HG02938 (cell line): ENCODE measurements around the gene EXOSC5.
"Not testable (repeated sequence)": the region's sequence is repeated elsewhere in the genome, so short reads cannot be mapped to it uniquely, and the experiment has no call there.

Source experiments
- ATAC-seq: cut with Tn5 transposase; IDR thresholded peaks from one replicate; pipeline ENCODE4 v1.9.1; 2021; ENCODE audit warnings: mild to moderate bottlenecking, moderate library complexity; ENCODE audit not compliant: unreplicated experiment

EXOSC5 gene

GRCh38 chr19:41397086-41398049 lies at the start of gene EXOSC5, which contains the start of gene BCKDHA:
TSS of gene EXOSC5 (minus strand) at chr19:41397359. CDS start at chr19:41397328, 31 bp downstream.
TSS of gene BCKDHA (plus strand) at chr19:41397818. CDS start at chr19:41397828, 10 bp downstream.
- peak; percentile 74 for ATAC-seq

GRCh38 chr19:41445575-41445974 lies 48.4 kb upstream of the EXOSC5 start:
- ATAC-seq: no peak

DNA sequence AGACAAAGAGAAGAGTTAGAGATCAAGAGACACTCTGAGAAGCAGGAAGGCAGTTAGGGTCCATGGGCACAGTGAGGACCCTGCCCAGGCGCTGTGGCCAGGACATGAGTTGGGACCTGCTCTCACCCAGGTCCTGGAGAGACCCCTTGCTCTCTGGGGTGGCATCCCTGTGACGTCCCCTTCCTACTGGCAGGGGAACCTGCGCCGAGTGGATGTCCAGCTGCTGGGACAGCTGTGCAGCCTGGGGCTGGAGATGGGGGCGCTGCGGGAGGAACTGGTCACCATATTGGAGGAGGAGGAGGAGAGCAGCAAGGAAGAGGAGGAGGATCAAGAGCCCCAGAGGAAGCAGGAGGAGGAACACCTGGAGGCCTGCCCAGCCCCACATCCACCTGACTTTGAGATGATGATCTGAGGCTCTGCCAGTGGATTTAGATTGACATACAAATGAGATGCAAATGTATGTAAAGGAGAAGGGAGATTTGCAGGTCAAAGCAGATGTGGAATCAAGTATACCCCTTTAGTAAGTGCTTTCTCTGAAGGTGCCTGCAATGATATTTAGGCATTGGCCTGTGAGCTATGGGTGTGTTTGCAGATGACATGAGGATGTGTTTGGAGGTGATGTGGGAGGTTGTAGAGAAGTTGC lies 46.8 kb upstream of the EXOSC5 start:
- ATAC-seq: no peak

DNA sequence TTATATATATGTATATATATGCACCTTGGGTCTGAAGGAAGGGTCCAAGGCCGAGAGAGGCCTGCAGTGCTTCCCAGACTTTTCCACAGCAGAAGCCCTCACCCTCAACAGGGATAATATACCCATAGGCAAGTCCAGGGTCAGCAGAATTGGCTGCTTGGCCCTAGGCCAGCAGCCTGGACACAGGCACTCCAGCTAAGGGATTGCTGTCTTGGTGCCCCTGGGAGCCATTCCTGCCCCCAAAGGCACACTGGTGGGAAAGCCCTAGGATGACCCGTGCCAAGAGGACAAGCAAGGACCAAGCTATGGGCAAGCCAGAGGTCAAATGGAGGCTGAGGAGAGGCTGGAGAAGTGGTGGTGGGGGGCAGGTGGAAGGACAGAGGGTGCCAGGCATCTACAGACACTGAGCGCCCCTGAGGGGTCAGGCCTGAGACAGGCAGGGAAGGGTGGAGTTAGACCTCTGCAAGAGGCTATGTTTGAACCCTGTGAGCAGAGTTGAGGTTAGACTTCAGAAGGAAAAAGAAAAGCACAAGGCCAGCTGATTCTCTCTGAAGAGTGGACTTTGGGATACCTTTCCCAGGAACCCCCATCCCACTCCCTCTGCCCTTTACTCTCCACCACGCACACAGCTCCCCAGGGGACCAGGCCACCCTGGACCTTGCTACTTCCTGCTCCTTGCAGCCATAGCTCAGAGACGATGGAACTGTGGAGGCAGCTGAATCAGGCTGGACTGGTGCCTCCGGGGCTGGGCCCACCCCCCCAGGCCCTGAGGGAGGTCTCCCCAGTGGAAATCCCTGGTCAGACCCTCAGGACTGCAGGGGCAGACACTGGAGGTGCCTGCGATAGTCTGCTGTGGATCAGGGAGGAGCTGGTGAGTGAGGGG lies 45.6 kb upstream of the EXOSC5 start, which contains the start of gene ERICH4:
ERICH4 (plus strand) TSS at position 684 of the 883 bp plus-strand sequence; CDS start at position 698, 14 bp downstream.
- no peak for ATAC-seq

GRCh38 chr19:41441321-41441945 lies 44.3 kb upstream of the EXOSC5 start:
- no peak for ATAC-seq

DNA sequence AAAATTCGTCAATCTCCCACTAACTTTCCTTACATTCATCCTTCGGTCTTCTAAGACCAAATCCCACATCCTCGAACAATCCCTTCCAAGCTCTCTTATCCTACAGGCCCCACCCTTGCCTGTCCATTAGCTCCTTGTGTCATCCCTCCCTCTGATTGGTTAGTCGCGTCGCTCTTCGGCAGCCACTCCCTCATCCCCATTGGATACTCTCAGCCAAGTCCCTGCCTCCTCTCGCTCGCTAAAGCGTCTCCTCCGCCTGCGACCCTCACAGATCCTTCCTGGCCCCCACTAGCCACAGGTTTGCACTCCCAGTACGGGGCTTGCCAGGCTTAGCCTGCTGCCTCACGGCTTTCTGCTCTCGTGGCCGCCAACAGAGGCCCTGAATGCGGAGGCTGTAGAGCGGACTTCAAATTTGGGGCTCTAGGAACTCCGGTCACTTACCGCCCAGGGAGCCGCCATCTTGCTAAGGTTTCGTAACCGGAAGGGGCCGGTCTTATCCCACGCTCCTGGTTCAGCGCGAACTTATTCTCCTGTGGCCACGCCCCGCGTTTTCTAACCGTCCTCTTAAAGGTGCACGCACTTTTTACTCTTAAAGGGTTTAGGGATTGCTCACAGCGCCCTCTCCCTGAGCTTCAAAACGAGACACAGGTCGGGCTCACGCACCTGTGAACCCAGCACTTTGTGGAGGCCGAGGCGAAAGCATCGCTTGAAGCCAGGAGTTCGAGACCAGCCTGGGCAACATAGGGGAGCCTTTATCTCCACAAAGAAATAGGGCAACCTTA lies 42.5 kb upstream of the EXOSC5 start, which contains the start of gene DMAC2:
DMAC2 (minus strand) TSS at position 472 of the 782 bp plus-strand sequence; CDS start at position 459, 13 bp downstream.
- ATAC-seq: peak; percentile 89

GRCh38 chr19:41437944-41438574 lies 40.9 kb upstream of the EXOSC5 start:
- no peak for ATAC-seq

DNA sequence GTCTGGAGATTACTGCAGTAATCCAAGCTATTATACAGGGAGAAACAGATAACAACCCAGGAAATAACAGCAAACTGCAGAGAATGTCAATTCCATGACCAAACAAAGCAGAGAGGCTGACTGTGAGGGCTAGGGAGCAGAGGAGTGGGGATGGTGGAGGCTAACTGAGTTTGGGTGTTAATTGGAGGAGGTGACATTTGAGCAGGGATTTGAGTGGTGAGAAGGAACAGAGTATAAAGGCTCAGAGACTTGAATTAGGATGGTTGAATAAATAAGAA lies 39.5 kb upstream of the EXOSC5 start:
- ATAC-seq: no peak

- ATAC-seq: no peak
Observed at GRCh38 chr19:41435936-41436673, 38.9 kb upstream of the EXOSC5 start.

DNA sequence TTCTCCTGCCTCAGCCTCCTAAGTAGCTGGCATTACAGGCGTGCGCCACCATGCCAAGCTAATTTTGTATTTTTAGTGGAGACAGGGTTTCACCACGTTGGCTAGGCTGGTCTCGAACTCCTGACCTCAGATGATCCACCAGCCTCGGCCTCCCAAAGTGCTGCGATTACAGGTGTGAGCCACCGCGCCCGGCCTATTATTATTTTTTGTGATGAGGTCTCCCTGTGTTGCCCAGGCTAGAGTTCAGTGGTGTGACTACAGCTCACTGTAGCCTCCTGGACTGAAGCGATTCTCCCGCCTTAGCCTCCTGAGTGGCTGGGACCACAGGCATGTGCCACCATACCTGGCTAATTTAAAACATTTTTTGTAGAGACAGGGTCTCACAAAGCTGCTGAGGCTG lies 38.2 kb upstream of the EXOSC5 start:
- ATAC-seq: not testable (repeated sequence)

DNA sequence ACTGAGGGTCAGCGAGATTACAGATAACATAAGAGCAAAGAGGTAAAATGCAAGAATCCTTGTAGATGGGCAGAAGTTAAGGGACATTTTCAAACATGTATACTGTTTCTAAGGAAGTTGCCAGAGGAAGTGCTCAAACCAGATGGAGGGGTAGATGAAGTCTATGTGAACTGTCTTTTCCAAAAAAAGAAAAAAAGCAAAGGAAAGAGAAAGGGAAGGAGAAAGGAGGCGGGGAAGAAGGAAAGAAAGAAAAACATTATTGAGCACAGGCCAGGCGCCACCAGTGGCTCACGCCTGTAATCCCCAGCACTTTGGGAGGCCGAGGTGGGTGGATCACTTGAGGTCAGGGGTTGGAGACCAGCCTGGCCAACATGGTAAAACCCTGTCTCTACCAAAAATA lies 37.3 kb upstream of the EXOSC5 start:
- no peak for ATAC-seq

DNA sequence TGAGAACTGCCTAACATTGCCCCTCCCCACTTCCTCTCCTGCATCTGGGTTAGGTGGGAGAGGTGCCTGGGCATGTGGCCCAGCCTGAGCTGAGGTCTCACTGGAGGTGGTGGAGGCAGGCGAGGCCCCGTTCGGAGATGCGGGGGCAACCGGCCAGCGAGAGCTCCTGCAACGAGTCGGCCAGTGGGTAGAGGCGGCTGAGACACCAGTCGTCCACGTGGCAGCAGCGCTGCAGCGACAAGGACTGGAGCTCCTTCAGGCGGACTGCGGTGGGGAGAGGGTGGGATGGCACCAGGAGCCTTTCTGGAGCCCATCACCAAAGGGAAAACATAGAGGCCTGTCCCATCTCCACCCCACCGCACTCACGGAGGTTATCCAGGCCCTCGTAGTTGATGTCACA lies 36.0 kb upstream of the EXOSC5 start:
- ATAC-seq: no peak

DNA sequence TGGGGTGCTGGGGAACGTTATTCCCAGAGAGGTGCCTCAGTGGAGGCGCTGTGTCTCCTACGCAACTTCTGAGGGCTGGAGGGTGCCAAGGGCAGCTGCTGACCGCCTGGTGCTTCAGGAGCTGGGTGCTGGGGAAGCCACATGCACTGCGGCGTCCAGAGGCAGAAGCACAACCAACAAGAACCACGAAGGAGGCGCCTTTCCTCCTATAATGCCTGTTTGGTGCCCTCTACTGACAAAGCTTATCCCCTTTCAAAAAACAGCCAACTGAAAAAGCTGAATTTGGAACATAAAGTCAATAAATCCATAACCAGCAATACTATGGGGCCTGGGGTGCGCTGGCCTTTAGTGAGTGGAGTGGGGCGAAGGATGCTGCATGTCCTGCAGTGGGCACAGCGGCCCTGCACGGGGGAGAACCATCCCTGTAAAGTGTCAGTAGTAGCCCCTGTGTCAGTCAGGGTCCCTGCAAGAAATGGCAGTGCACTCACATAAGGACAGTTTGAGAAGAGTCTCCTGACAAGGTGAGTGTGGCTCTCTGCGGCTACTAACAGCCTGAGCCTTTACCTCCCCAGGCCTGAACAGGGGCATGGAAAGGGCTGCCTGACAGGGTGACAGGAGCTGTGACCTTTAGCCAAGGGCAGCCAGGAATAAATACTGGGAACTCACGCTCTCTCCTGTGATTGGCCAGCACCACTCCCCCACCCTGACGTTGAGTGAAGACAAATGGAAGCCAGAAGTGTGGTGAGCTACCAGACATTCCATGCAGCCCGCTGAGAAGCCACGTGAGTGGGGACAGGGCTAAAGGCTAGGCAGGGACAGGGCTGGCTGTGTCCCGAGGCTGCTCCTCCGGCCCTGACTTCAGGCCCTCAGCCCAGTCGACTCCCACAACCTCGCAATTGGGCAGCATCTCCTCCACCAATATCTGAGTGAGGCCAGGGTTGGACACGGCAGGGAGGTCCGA lies 34.5 kb upstream of the EXOSC5 start:
- no peak for ATAC-seq

GRCh38 chr19:41430922-41431321 lies 33.8 kb upstream of the EXOSC5 start:
- no peak for ATAC-seq

GRCh38 chr19:41428481-41428859 lies 31.3 kb upstream of the EXOSC5 start:
- no peak for ATAC-seq

GRCh38 chr19:41427647-41428480 lies 30.7 kb upstream of the EXOSC5 start:
- no peak for ATAC-seq
